ENCODE measurements around the gene YY1. TPM values are rescaled to one million over a fixed set of nuclear protein-coding genes. Genes with fewer than 3 reads are reported as not detected.

YY1 gene
- total RNA-seq, 4 donors from 2014 or later = 40.2 to 61.7 (median 53.2) TPM

DNA sequence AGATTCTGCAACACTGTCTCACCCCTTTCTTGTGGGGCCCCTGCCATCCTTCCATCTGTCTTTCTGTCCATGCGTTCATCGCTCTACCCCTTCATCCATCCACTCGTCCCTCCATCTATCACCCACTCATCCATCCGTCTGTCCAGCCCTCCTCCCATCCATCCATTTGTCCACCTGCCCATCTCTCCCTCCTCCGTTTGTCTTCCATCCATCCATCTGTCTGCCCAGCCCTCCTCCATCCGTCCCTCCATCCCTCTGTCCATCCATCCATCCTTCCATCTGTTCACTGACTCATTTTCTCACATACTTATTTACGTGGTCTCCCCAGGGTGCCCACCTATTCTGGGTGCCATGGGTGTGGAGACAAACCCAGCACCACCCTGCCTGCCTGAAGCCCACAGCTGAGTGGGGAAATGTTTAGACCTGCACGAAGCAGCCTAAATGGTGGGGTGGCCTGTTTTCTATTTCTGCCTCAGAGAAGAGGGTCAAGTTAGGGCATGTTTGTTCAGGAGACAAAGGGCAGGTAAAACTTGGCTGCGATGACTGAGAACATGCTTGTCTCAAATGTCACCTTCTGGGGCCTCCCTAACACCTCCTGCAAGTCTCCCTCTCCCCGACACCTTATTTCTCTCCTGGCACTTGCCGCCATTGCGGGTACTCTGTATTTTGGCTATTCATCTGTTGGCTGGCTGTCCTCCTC is 81.4 kb downstream of the YY1 start:
- intact Hi-C loops (cut with DNase I; ENCODE audit: low total_unique reads) = no loop called here
- Histone ChIP-seq H3K4me1 (no peaks in the 10 kb centered on the region), H3K27me3 (no peaks in the 10 kb centered on the region)

GRCh38 chr14:100321473-100322137 is 82.7 kb downstream of the YY1 start:
- no peak for DNase-seq
- no peak overlapping the region for H3K4me3 ChIP-seq
- no peaks in the 10 kb centered on the region for H3K36me3 ChIP-seq
- TF ChIP-seq POLR2A (IDR thresholded peaks at IDR 0.05) (no peak), CTCF (IDR thresholded peaks at IDR 0.05) (no peak)
- no peaks in the 10 kb centered on the region for H3K4me1 ChIP-seq
- H3K27ac ChIP-seq = no peak overlapping the region
- H3K27me3 ChIP-seq = no peaks in the 10 kb centered on the region
- intact Hi-C loops (cut with DNase I; ENCODE audit: low total_unique reads) = no loop called here
- H3K9me3 ChIP-seq = no peaks in the 10 kb centered on the region

More for the DNA sequence above, 81.4 kb downstream of the YY1 start:
- Histone ChIP-seq H3K36me3 (no peaks in the 10 kb centered on the region), H3K4me3 (no peak overlapping the region), H3K27ac (no peak overlapping the region), H3K9me3 (no peaks in the 10 kb centered on the region)
- TF ChIP-seq CTCF (IDR thresholded peaks at IDR 0.05) (no peak), POLR2A (IDR thresholded peaks at IDR 0.05) (no peak)
- no peak for DNase-seq

- TF ChIP-seq CTCF (IDR thresholded peaks at IDR 0.05) (no peak), POLR2A (IDR thresholded peaks at IDR 0.05) (no peak)
- H3K4me1 ChIP-seq = no peaks in the 10 kb centered on the region
- no peak for DNase-seq
- H3K9me3 ChIP-seq = no peaks in the 10 kb centered on the region
- intact Hi-C loops (cut with DNase I; ENCODE audit: low total_unique reads) = no loop called here
- no peak overlapping the region for H3K4me3 ChIP-seq
- no peaks in the 10 kb centered on the region for H3K36me3 ChIP-seq
- H3K27me3 ChIP-seq = no peaks in the 10 kb centered on the region
- H3K27ac ChIP-seq = no peak overlapping the region
These were observed 83.4 kb downstream of the YY1 start for GRCh38 chr14:100322138-100322957.

GRCh38 chr14:100323121-100323941 is 84.4 kb downstream of the YY1 start, which contains the start of gene SLC25A47:
SLC25A47 (plus strand) TSS chr14:100323339; CDS start chr14:100323415, 76 bp downstream.
- Histone ChIP-seq H3K27me3 (no peaks in the 10 kb centered on the region), H3K4me1 (no peaks in the 10 kb centered on the region), H3K36me3 (no peaks in the 10 kb centered on the region), H3K9me3 (no peaks in the 10 kb centered on the region), H3K4me3 (no peak within 1 kb of the TSS), H3K27ac (no peak within 1 kb of the TSS)
- DNase-seq = no peak
- TF ChIP-seq CTCF (IDR thresholded peaks at IDR 0.05) = no peak
- no peak for TF ChIP-seq POLR2A (IDR thresholded peaks at IDR 0.05)
- intact Hi-C loops (cut with DNase I; ENCODE audit: low total_unique reads) = no loop called here

Data from uterus (tissue), 4 donors.